T-helper 1 cell treated with Interleukin-12 subunit alpha and Interleukin-12 subunit beta and Interleukin-4 antibody, amounts not matched to agents 30 μg/mL and 1 μg/mL, for 36 hours (primary cell): Measurements from ENCODE around the gene SNX13.

ENCODE experiments used
- H3K27ac Mint-ChIP-seq: one replicate; pipeline ENCODE4 v1.8.0; 2021; ENCODE audit warnings: mild to moderate bottlenecking, mixed read lengths
- H3K27me3 Mint-ChIP-seq: one replicate; pipeline ENCODE4 v1.8.0; 2021; ENCODE audit warnings: low read depth, mixed read lengths
- H3K36me3 Mint-ChIP-seq: one replicate; pipeline ENCODE4 v1.8.0; 2021; ENCODE audit warnings: low read depth, mixed read lengths
- H3K4me1 Mint-ChIP-seq: one replicate; pipeline ENCODE4 v1.8.0; 2021; ENCODE audit warnings: low read depth, mixed read lengths
- H3K4me3 Mint-ChIP-seq: one replicate; pipeline ENCODE4 v1.8.0; 2021; ENCODE audit warnings: mild to moderate bottlenecking, moderate library complexity, mixed read lengths
- H3K9me3 Mint-ChIP-seq: one replicate; pipeline ENCODE4 v1.8.0; 2021; ENCODE audit warnings: mixed read lengths

Gene SNX13

GRCh38 chr7:17936321-17936720 is 4.0 kb downstream of the SNX13 start:
- H3K36me3 Mint-ChIP-seq: peaks cover 9% of the 10 kb centered on the region
- H3K27me3 Mint-ChIP-seq: peaks cover 4% of the 10 kb centered on the region
- no peaks in the 10 kb centered on the region for H3K9me3 Mint-ChIP-seq
- no peak overlapping the region for H3K27ac Mint-ChIP-seq
- no peak overlapping the region for H3K4me3 Mint-ChIP-seq
- H3K4me1 Mint-ChIP-seq: peaks cover 43% of the 10 kb centered on the region

DNA sequence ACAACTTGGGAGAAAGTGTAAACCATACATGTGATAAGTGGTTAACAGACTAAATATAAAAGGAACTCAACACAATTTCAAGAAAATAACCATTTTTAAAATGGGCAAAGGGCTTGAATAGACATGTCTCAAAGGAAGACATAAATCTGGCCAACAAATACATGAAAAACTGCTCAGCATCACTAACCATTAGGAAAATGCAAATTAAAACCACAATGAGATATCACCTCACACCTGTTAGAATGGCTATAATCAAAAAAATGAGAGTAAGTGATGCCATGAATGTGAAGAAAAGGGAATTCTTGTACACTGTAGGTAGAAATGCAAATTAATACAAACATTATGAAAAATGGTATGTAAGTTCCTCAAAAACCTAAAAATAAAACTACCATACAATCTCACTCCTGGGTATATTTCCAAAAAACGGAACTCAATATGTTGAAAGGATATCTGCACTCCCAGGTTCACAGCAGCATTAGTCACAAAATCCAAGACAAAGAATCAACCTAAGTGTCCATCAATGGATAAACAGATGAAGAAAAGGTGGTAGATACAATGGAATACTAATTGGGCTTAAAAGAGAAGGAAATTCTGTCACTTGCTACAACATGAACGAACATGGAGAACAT is 5.6 kb downstream of the SNX13 start:
- Mint-ChIP-seq H3K4me3 (no peak overlapping the region), H3K9me3 (no peaks in the 10 kb centered on the region), H3K27me3 (peaks cover 4% of the 10 kb centered on the region), H3K4me1 (peaks cover 38% of the 10 kb centered on the region), H3K36me3 (peaks cover 6% of the 10 kb centered on the region), H3K27ac (no peak overlapping the region)

DNA sequence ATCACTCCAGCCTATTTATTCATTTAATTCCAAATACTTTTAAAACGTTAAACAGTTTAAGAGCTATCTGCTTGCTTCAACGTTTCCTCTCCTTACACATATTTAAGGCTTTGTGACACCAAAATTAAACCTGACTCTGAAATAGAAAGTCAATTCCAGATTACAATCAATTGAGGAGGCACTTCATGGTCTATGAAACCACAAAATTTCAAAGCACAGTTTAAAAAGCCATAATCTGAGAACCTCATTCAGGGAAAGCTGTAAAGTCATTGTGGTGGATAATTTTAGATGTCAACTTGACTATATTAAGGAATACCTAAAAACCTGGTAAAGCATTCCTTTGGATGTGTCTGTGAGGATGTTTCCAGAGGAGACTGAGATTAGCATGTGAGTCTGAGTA is 6.2 kb downstream of the SNX13 start:
- Mint-ChIP-seq H3K36me3 (peaks cover 5% of the 10 kb centered on the region), H3K27me3 (peaks cover 4% of the 10 kb centered on the region), H3K27ac (no peak overlapping the region), H3K4me1 (peaks cover 33% of the 10 kb centered on the region), H3K4me3 (no peak overlapping the region), H3K9me3 (no peaks in the 10 kb centered on the region)

- H3K4me3 Mint-ChIP-seq: no peak overlapping the region
- H3K36me3 Mint-ChIP-seq: peaks cover 4% of the 10 kb centered on the region
- H3K9me3 Mint-ChIP-seq: no peaks in the 10 kb centered on the region
- H3K27ac Mint-ChIP-seq: no peak overlapping the region
- H3K27me3 Mint-ChIP-seq: peaks cover 4% of the 10 kb centered on the region
- H3K4me1 Mint-ChIP-seq: peaks cover 25% of the 10 kb centered on the region
Observed at GRCh38 chr7:17932770-17933169, 7.5 kb downstream of the SNX13 start.

- H3K27me3 Mint-ChIP-seq: peaks cover 4% of the 10 kb centered on the region
- no peak overlapping the region for H3K4me3 Mint-ChIP-seq
- H3K9me3 Mint-ChIP-seq: no peaks in the 10 kb centered on the region
- H3K27ac Mint-ChIP-seq: no peak overlapping the region
- H3K36me3 Mint-ChIP-seq: peaks cover 4% of the 10 kb centered on the region
- peaks cover 25% of the 10 kb centered on the region for H3K4me1 Mint-ChIP-seq
Observed at GRCh38 chr7:17931069-17931468, 9.2 kb downstream of the SNX13 start.

DNA sequence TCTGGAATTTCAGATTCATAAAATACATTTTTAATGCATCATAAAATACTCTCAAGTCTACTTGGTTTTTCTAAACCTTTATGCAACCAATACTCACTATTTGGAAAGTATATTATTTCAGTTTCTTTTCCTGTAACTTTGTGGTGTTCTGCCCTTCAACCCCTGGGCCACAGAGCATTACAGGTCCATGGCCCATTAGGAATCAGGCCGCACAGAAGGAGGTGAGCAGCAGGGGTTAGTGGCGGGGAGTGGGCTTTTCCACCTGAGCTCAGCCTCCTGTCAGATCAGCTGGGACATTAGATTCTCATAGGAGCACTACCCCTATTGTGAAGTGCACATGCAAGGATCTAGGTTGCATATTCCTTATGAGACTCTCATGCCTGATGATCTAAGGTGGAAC is 9.7 kb downstream of the SNX13 start:
- peaks cover 4% of the 10 kb centered on the region for H3K27me3 Mint-ChIP-seq
- H3K9me3 Mint-ChIP-seq: no peaks in the 10 kb centered on the region
- H3K4me3 Mint-ChIP-seq: no peak overlapping the region
- H3K27ac Mint-ChIP-seq: no peak overlapping the region
- H3K36me3 Mint-ChIP-seq: peaks cover 4% of the 10 kb centered on the region
- peaks cover 24% of the 10 kb centered on the region for H3K4me1 Mint-ChIP-seq

GRCh38 chr7:17929647-17930395 is 10.5 kb downstream of the SNX13 start:
- H3K9me3 Mint-ChIP-seq: no peaks in the 10 kb centered on the region
- no peak overlapping the region for H3K27ac Mint-ChIP-seq
- H3K4me3 Mint-ChIP-seq: no peak overlapping the region
- H3K36me3 Mint-ChIP-seq: peaks cover 1% of the 10 kb centered on the region
- no peaks in the 10 kb centered on the region for H3K27me3 Mint-ChIP-seq
- peaks cover 20% of the 10 kb centered on the region for H3K4me1 Mint-ChIP-seq

DNA sequence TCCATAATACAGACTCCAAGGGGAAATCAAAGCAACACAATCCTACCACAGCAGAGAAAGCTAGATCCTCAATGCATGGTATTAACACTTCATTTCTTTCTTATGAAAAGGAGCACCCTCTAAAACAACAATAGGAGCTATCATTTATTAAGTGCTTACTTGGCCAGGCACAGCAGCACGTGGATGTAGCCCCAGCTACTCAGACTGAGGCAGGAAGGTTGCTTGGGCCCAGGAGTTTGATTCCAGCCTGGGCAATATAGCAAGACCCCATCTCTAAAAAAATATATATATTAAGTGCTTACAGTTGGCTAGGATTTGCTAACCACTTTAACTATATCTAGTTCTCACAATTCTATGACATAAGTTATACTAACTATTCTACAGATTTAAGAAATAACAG is 12.2 kb downstream of the SNX13 start:
- H3K36me3 Mint-ChIP-seq: peaks cover 1% of the 10 kb centered on the region
- H3K4me3 Mint-ChIP-seq: no peak overlapping the region
- H3K27me3 Mint-ChIP-seq: no peaks in the 10 kb centered on the region
- H3K27ac Mint-ChIP-seq: no peak overlapping the region
- H3K4me1 Mint-ChIP-seq: peaks cover 11% of the 10 kb centered on the region
- no peaks in the 10 kb centered on the region for H3K9me3 Mint-ChIP-seq

- H3K36me3 Mint-ChIP-seq: peaks cover 1% of the 10 kb centered on the region
- no peak overlapping the region for H3K27ac Mint-ChIP-seq
- peaks cover 4% of the 10 kb centered on the region for H3K4me1 Mint-ChIP-seq
- peaks cover 9% of the 10 kb centered on the region for H3K9me3 Mint-ChIP-seq
- no peak overlapping the region for H3K4me3 Mint-ChIP-seq
- no peaks in the 10 kb centered on the region for H3K27me3 Mint-ChIP-seq
Observed at GRCh38 chr7:17921857-17922416, 18.4 kb downstream of the SNX13 start.

- Mint-ChIP-seq H3K27me3 (no peaks in the 10 kb centered on the region), H3K9me3 (peaks cover 9% of the 10 kb centered on the region), H3K27ac (no peak overlapping the region), H3K4me1 (peaks cover 3% of the 10 kb centered on the region), H3K36me3 (no peaks in the 10 kb centered on the region), H3K4me3 (no peak overlapping the region)
Observed at GRCh38 chr7:17917842-17918241, 22.5 kb downstream of the SNX13 start.

- Mint-ChIP-seq H3K4me3 (no peak overlapping the region), H3K27me3 (no peaks in the 10 kb centered on the region), H3K9me3 (peaks cover 9% of the 10 kb centered on the region), H3K27ac (no peak overlapping the region), H3K36me3 (no peaks in the 10 kb centered on the region), H3K4me1 (peaks cover 3% of the 10 kb centered on the region)
Observed at GRCh38 chr7:17916786-17917185, 23.5 kb downstream of the SNX13 start.

- Mint-ChIP-seq H3K9me3 (peaks cover 10% of the 10 kb centered on the region), H3K27me3 (no peaks in the 10 kb centered on the region), H3K36me3 (peaks cover under 1% of the 10 kb centered on the region), H3K4me3 (no peak overlapping the region), H3K27ac (no peak overlapping the region), H3K4me1 (peaks cover 2% of the 10 kb centered on the region)
Observed at GRCh38 chr7:17915796-17916195, 24.5 kb downstream of the SNX13 start.

DNA sequence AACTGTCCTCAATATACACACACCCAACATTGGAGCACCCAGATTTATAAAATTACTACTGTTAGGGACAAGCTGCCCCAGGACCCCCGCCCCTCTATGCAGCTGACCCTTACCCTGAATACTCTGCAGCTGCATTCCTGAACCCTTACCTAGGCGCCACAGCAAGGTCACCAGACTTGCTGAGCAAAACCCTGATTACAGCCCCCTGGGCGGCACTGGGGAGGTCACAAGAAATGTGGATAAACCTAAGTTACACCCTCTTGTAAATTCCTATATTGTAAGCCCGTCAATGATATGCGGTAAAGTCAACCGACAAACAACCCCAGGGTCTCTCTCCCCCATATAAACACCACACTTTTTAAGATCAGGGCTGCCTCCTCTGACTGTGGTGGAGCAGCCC is 25.1 kb downstream of the SNX13 start:
- H3K4me1 Mint-ChIP-seq: peaks cover 2% of the 10 kb centered on the region
- H3K27me3 Mint-ChIP-seq: no peaks in the 10 kb centered on the region
- H3K36me3 Mint-ChIP-seq: peaks cover 4% of the 10 kb centered on the region
- no peak overlapping the region for H3K27ac Mint-ChIP-seq
- H3K9me3 Mint-ChIP-seq: peaks cover 16% of the 10 kb centered on the region
- H3K4me3 Mint-ChIP-seq: no peak overlapping the region

DNA sequence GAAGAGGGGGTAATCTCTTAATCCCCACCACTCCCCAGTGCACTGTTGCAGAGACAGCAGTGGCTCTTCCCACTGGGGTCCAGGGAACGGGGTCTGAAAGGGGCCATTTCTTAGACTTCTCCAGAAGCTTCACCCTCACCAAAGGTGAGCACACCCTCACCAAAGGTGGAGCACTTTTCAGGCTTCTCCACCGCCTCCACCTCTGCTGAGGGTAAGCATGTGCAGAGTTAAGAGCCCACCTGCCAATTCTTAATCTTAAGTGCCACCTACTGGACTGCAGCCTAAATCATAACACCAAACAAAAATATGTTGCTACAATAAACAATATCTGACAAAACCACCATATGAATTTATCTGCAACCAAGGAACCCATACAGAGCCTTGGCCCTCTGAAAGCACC is 27.0 kb downstream of the SNX13 start:
- peaks cover 2% of the 10 kb centered on the region for H3K4me1 Mint-ChIP-seq
- no peaks in the 10 kb centered on the region for H3K27me3 Mint-ChIP-seq
- no peak overlapping the region for H3K27ac Mint-ChIP-seq
- peaks cover 22% of the 10 kb centered on the region for H3K9me3 Mint-ChIP-seq
- H3K4me3 Mint-ChIP-seq: no peak overlapping the region
- peaks cover 8% of the 10 kb centered on the region for H3K36me3 Mint-ChIP-seq

- Mint-ChIP-seq H3K27ac (no peak overlapping the region), H3K9me3 (peaks cover 18% of the 10 kb centered on the region)
Observed at GRCh38 chr7:17912536-17913235, 27.6 kb downstream of the SNX13 start.

More at GRCh38 chr7:17912536-17913235, 27.6 kb downstream of the SNX13 start:
- H3K36me3 Mint-ChIP-seq: peaks cover 13% of the 10 kb centered on the region
- peaks cover 2% of the 10 kb centered on the region for H3K4me1 Mint-ChIP-seq
- no peak overlapping the region for H3K4me3 Mint-ChIP-seq
- H3K27me3 Mint-ChIP-seq: no peaks in the 10 kb centered on the region
